K562 (cell line): ENCODE measurements around the gene ROBO1.

Experiments used
- CAMTA2 ChIP-seq: fragments of 250-450 bp; sonication (Bioruptor Pico); conservative IDR thresholded peaks from 2 replicates; pipeline ENCODE4 v1.5.1; 2022
- CBX8 ChIP-seq: fragments of 200-600 bp; sonication (generic); IDR thresholded peaks from 2 replicates; pipeline ENCODE4 v1.6.1; 2012; ENCODE audit warnings: borderline replicate concordance, mixed run types, low read depth, mild to moderate bottlenecking, moderate library complexity, mixed read lengths, low read length, control low read depth, inconsistent platforms; ENCODE audit not compliant: poor library complexity, severe bottlenecking; ENCODE audit errors: extremely low read depth
- CTCF ChIP-seq, 3 experiments: IDR thresholded peaks in 2 of 3; conservative IDR thresholded peaks in 1 of 3; 2 replicates each; pipeline ENCODE4 v1.5.1; 2011 to 2012; ENCODE audit warnings: low read length in 3 of 3, mild to moderate bottlenecking in 3 of 3, control low read depth in 2 of 3, improper control_type of control experiment in 1 of 3, inconsistent platforms in 1 of 3, low read depth in 1 of 3, mixed read lengths in 1 of 3, moderate library complexity in 1 of 3; ENCODE audit not compliant: insufficient read depth in 2 of 3
- EZH2 ChIP-seq: IDR thresholded peaks from 2 replicates; pipeline ENCODE4 v1.6.1; 2012; ENCODE audit warnings: low read depth, mild to moderate bottlenecking, inconsistent platforms, low read length, borderline replicate concordance
- HBP1 ChIP-seq: fragments of 450-650 bp; formaldehyde crosslinking; IDR thresholded peaks from 2 replicates; pipeline ENCODE4 v1.4.0; 2022; ENCODE audit warnings: missing genetic modification characterization
- JUND ChIP-seq, 2 experiments: IDR thresholded peaks; 2 replicates in 1 of 2; 3 replicates in 1 of 2; pipeline ENCODE4 v1.6.1; 2011; ENCODE audit warnings: borderline replicate concordance in 2 of 2, low read depth in 2 of 2, low read length in 2 of 2, improper control_type of control experiment in 1 of 2, missing biosample characterization in 1 of 2, missing genetic modification characterization in 1 of 2, missing genetic modification reagents in 1 of 2
- PCBP2 ChIP-seq: fragments of 200-400 bp; formaldehyde crosslinking; IDR thresholded peaks from 2 replicates; pipeline ENCODE4 v1.6.1; 2018; ENCODE audit warnings: low read length, low read depth, mild to moderate bottlenecking, moderate library complexity; ENCODE audit not compliant: poor library complexity, severe bottlenecking
- RFX5 ChIP-seq: IDR thresholded peaks from 2 replicates; pipeline ENCODE4 v1.6.1; 2011; ENCODE audit warnings: low read depth, mild to moderate bottlenecking, improper control_type of control experiment, low read length
- SMAD3 ChIP-seq: fragments of 450-650 bp; formaldehyde crosslinking; conservative IDR thresholded peaks from 2 replicates; pipeline ENCODE4 v1.4.0; 2020; ENCODE audit warnings: mild to moderate bottlenecking
- ZNF143 ChIP-seq: sonication (generic); formaldehyde crosslinking; IDR thresholded peaks from 2 replicates; pipeline ENCODE4 v1.9.0; 2022; ENCODE audit warnings: mild to moderate bottlenecking, missing genetic modification reagents
- TF ChIP-seq, protein P1 (sequence below): fragments of 250-450 bp; sonication (Bioruptor Pico); IDR thresholded peaks from 2 replicates; pipeline ENCODE4 v1.4.0; 2020

DNA sequence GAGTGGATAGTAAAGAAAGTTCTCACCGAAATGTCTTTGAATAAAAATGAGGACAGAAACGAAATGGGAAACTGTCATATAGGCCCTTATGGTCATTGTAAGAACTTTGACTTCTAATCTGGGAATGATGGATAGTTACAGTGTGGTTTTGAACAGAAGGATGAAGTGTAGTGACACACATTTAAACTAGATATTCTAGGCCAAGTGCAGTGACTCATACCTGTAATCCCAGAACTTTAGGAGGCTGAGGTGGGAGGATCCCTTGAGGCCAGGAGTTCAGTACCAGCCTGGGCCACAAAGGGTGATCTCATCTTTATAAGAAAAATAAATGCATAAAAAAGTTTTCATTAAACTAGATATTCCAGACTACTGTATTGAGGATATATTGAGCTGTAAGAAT is 452.8 kb downstream of the ROBO1 start:
- TF ChIP-seq ZNF143 (CRISPR knock-in tag), result no peak
- TF ChIP-seq, protein P1, sequence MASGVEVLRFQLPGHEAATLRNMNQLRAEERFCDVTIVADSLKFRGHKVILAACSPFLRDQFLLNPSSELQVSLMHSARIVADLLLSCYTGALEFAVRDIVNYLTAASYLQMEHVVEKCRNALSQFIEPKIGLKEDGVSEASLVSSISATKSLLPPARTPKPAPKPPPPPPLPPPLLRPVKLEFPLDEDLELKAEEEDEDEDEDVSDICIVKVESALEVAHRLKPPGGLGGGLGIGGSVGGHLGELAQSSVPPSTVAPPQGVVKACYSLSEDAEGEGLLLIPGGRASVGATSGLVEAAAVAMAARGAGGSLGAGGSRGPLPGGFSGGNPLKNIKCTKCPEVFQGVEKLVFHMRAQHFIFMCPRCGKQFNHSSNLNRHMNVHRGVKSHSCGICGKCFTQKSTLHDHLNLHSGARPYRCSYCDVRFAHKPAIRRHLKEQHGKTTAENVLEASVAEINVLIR, result no peak
- no peak for TF ChIP-seq JUND (IDR thresholded peaks at IDR 0.05; ENCODE audit: borderline replicate concordance, low read depth, low read length)
- no peak for TF ChIP-seq JUND (tag; IDR thresholded peaks at IDR 0.05; ENCODE audit: borderline replicate concordance, low read depth, low read length)
- no peak for TF ChIP-seq RFX5
- no peak for TF ChIP-seq SMAD3 (CRISPR knock-in tag)
- TF ChIP-seq EZH2, result no peak
- no peak for TF ChIP-seq PCBP2
- no peak for TF ChIP-seq CBX8
- no peak for TF ChIP-seq CTCF (IDR thresholded peaks at IDR 0.05 in 2 of 3, conservative IDR thresholded peaks at IDR 0.05 in 1 of 3; ENCODE audit: insufficient read depth in 2 of 3, low read depth in 1 of 3, low read length in 3 of 3)
- no peak for TF ChIP-seq CAMTA2 (CRISPR knock-in tag)
- no peak for TF ChIP-seq HBP1 (CRISPR knock-in tag)
